Measurements from ENCODE around the gene FBXL13. TPM values are rescaled to one million over a fixed set of nuclear protein-coding genes. Genes with fewer than 3 reads are reported as not detected.

Gene FBXL13
- polyA plus RNA-seq, 1 donor from 2014 or later: 0.57 TPM

DNA sequence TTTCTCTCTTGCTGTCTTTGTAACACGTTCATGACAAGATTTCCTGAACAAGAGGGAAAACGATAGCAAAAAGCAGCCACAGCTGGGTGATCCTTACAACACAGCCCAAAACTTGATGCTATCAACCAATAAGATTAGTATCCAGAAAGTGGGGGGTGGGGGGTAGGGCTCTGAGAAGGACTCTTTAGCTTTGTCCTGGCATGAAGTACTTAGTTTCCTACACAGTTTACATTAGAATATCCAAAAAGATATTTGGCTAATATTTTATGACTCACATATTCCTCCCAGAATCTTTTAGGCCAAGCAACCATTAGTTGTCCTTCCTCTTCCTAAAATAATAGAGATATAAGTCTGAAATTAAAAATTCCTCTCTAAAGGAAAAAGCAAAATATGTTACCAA lies 184.7 kb downstream of the FBXL13 start:
- no peak overlapping the region for H3K27ac ChIP-seq (ENCODE audit: low read length)
- no peak for TF ChIP-seq EP300 (conservative IDR thresholded peaks at IDR 0.05; ENCODE audit: poor library complexity, severe bottlenecking)
- TF ChIP-seq SMC3 (conservative IDR thresholded peaks at IDR 0.05; ENCODE audit: poor library complexity): no peak
- no peak for TF ChIP-seq POLR2AphosphoS5 (IDR thresholded peaks at IDR 0.05)
- TF ChIP-seq EZH2 (IDR thresholded peaks at IDR 0.05; ENCODE audit: borderline replicate concordance, insufficient read depth, low read length, poor library complexity, severe bottlenecking): no peak
- no peak for TF ChIP-seq REST (IDR thresholded peaks at IDR 0.05; ENCODE audit: borderline replicate concordance)
- no peak for TF ChIP-seq MXI1 (conservative IDR thresholded peaks at IDR 0.05; ENCODE audit: poor library complexity, severe bottlenecking)
- TF ChIP-seq, protein P1, sequence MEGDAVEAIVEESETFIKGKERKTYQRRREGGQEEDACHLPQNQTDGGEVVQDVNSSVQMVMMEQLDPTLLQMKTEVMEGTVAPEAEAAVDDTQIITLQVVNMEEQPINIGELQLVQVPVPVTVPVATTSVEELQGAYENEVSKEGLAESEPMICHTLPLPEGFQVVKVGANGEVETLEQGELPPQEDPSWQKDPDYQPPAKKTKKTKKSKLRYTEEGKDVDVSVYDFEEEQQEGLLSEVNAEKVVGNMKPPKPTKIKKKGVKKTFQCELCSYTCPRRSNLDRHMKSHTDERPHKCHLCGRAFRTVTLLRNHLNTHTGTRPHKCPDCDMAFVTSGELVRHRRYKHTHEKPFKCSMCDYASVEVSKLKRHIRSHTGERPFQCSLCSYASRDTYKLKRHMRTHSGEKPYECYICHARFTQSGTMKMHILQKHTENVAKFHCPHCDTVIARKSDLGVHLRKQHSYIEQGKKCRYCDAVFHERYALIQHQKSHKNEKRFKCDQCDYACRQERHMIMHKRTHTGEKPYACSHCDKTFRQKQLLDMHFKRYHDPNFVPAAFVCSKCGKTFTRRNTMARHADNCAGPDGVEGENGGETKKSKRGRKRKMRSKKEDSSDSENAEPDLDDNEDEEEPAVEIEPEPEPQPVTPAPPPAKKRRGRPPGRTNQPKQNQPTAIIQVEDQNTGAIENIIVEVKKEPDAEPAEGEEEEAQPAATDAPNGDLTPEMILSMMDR (IDR thresholded peaks at IDR 0.05; ENCODE audit: poor library complexity, severe bottlenecking): no peak
- no peak for TF ChIP-seq RAD21 (conservative IDR thresholded peaks at IDR 0.05)
- no peak for TF ChIP-seq TAF1 (IDR thresholded peaks at IDR 0.05; ENCODE audit: low read depth)
- H3F3A ChIP-seq (ENCODE audit: insufficient read depth, low read length, poor library complexity, severe bottlenecking): no peaks in the 10 kb centered on the region
- no peaks in the 10 kb centered on the region for H3K9me3 ChIP-seq (ENCODE audit: low read length)
- H3K4me2 ChIP-seq (ENCODE audit: low read length): no peak overlapping the region
- H3K27me3 ChIP-seq (ENCODE audit: insufficient read depth, low read depth, low read length): no peaks in the 10 kb centered on the region
- no peaks in the 10 kb centered on the region for H4K20me1 ChIP-seq (ENCODE audit: insufficient read depth)
- no peak overlapping the region for H3K4me3 ChIP-seq (ENCODE audit: low read length)
- H3K36me3 ChIP-seq (ENCODE audit: insufficient read depth, low read length): no peaks in the 10 kb centered on the region
- H3K79me2 ChIP-seq (replicated peaks; ENCODE audit: insufficient read depth, low read length): no peaks in the 10 kb centered on the region
- no peaks in the 10 kb centered on the region for H3K9me2 ChIP-seq (ENCODE audit: insufficient read depth, low read length)
- no peak overlapping the region for H2AFZ ChIP-seq (ENCODE audit: low read depth, low read length)
- no peak overlapping the region for H3K9ac ChIP-seq (ENCODE audit: low read length)

- H3K9ac ChIP-seq (ENCODE audit: low read length): no peak overlapping the region
- H3K36me3 ChIP-seq (ENCODE audit: insufficient read depth, low read length): no peaks in the 10 kb centered on the region
- TF ChIP-seq REST (IDR thresholded peaks at IDR 0.05; ENCODE audit: borderline replicate concordance) (no peak), POLR2AphosphoS5 (IDR thresholded peaks at IDR 0.05) (no peak), EZH2 (IDR thresholded peaks at IDR 0.05; ENCODE audit: borderline replicate concordance, insufficient read depth, low read length, poor library complexity, severe bottlenecking) (no peak), EP300 (conservative IDR thresholded peaks at IDR 0.05; ENCODE audit: poor library complexity, severe bottlenecking) (no peak), RAD21 (conservative IDR thresholded peaks at IDR 0.05) (no peak), SMC3 (conservative IDR thresholded peaks at IDR 0.05; ENCODE audit: poor library complexity) (no peak), TAF1 (IDR thresholded peaks at IDR 0.05; ENCODE audit: low read depth) (no peak), MXI1 (conservative IDR thresholded peaks at IDR 0.05; ENCODE audit: poor library complexity, severe bottlenecking) (no peak)
- TF ChIP-seq, protein P1 (IDR thresholded peaks at IDR 0.05; ENCODE audit: poor library complexity, severe bottlenecking): no peak
Measured at GRCh38 chr7:102888561-102889233, 185.9 kb downstream of the FBXL13 start.

More at GRCh38 chr7:102888561-102889233, 185.9 kb downstream of the FBXL13 start:
- Histone ChIP-seq H3K9me2 (ENCODE audit: insufficient read depth, low read length) (no peaks in the 10 kb centered on the region), H4K20me1 (ENCODE audit: insufficient read depth) (no peaks in the 10 kb centered on the region), H3K9me3 (ENCODE audit: low read length) (no peaks in the 10 kb centered on the region), H2AFZ (ENCODE audit: low read depth, low read length) (no peak overlapping the region), H3K4me3 (ENCODE audit: low read length) (no peak overlapping the region), H3K79me2 (replicated peaks; ENCODE audit: insufficient read depth, low read length) (no peaks in the 10 kb centered on the region), H3K4me2 (ENCODE audit: low read length) (no peak overlapping the region), H3K27ac (ENCODE audit: low read length) (no peak overlapping the region), H3K27me3 (ENCODE audit: insufficient read depth, low read depth, low read length) (no peaks in the 10 kb centered on the region), H3F3A (ENCODE audit: insufficient read depth, low read length, poor library complexity, severe bottlenecking) (no peaks in the 10 kb centered on the region)

Measured in neural cell (in vitro differentiated cells).